GM19025 (cell line): ENCODE results near the gene TMPRSS2.
A peak's percentile ranks its signal among the peaks of the same experiment; 100 is the strongest.

Source experiments
- ATAC-seq: cut with Tn5 transposase; IDR thresholded peaks from one replicate; pipeline ENCODE4 v1.9.1; 2021; ENCODE audit warnings: mild to moderate bottlenecking, low read depth, moderate library complexity; ENCODE audit not compliant: unreplicated experiment

Gene TMPRSS2

GRCh38 chr21:41483415-41483814, 24.5 kb downstream of the TMPRSS2 start:
- ATAC-seq, result no peak

GRCh38 chr21:41482980-41483379, 25.0 kb downstream of the TMPRSS2 start:
- no peak for ATAC-seq

- ATAC-seq, result no peak
Observed at GRCh38 chr21:41482301-41482700, 25.7 kb downstream of the TMPRSS2 start.

GRCh38 chr21:41481191-41481590, 26.8 kb downstream of the TMPRSS2 start:
- ATAC-seq, result no peak

GRCh38 chr21:41480086-41480690, 27.8 kb downstream of the TMPRSS2 start:
- ATAC-seq, result no peak

GRCh38 chr21:41479686-41480085, 28.3 kb downstream of the TMPRSS2 start:
- ATAC-seq, result no peak

- ATAC-seq, result no peak
Observed at GRCh38 chr21:41478319-41479177, 29.4 kb downstream of the TMPRSS2 start.

- no peak for ATAC-seq
Observed at GRCh38 chr21:41477641-41478318, 30.2 kb downstream of the TMPRSS2 start.

- no peak for ATAC-seq
Observed at GRCh38 chr21:41475714-41476420, 32.1 kb downstream of the TMPRSS2 start.

GRCh38 chr21:41472753-41473548, 35.0 kb downstream of the TMPRSS2 start:
- no peak for ATAC-seq

GRCh38 chr21:41470054-41470453, 37.9 kb downstream of the TMPRSS2 start:
- no peak for ATAC-seq

- no peak for ATAC-seq
Observed at GRCh38 chr21:41466024-41466820, 41.7 kb downstream of the TMPRSS2 start.

GRCh38 chr21:41465176-41465781, 42.7 kb downstream of the TMPRSS2 start:
- no peak for ATAC-seq

GRCh38 chr21:41460578-41461527, 47.1 kb downstream of the TMPRSS2 start:
- ATAC-seq, result peak; percentile 58

- no peak for ATAC-seq
Observed at GRCh38 chr21:41459884-41460534, 47.9 kb downstream of the TMPRSS2 start.

GRCh38 chr21:41458559-41458958, 49.4 kb downstream of the TMPRSS2 start:
- ATAC-seq, result no peak

GRCh38 chr21:41458121-41458520, 49.8 kb downstream of the TMPRSS2 start:
- no peak for ATAC-seq
